A673 (cell line): ENCODE data around the gene ETFDH.

Experiments used
- EZH2 ChIP-seq: fragments of 200-600 bp; sonication (generic); IDR thresholded peaks from 2 replicates; pipeline ENCODE4 v1.6.1; 2017; ENCODE audit warnings: borderline replicate concordance, low read depth, mild to moderate bottlenecking, mixed read lengths, antibody characterized with exemption, low read length; ENCODE audit not compliant: poor library complexity, severe bottlenecking
- TF ChIP-seq, protein P1 (sequence below): fragments of 300-800, 200-600 bp; sonication (generic); conservative IDR thresholded peaks from 2 replicates; pipeline ENCODE4 v1.5.1; 2017; ENCODE audit warnings: low read depth, mild to moderate bottlenecking, antibody characterized with exemption, low read length, moderate library complexity, mixed read lengths

DNA sequence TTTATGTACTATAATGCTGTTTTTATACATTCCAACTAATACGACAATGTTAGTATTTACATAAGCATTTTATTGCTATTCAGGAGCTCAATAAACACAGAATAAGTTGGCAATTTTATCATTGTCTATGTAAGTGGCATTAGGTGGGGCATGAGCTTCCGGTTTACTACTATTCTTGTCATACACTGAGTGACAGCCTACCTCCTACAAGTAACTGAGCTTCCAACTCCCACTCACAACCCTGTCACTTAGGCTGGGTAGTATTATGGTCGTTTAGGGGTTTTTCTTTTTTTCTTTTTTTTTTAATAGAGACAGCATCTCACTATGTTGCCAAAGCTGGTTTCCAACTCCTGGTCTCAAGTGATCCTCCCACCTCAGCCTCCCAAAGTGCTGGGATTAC lies 43.7 kb downstream of the ETFDH start:
- TF ChIP-seq, protein P1, sequence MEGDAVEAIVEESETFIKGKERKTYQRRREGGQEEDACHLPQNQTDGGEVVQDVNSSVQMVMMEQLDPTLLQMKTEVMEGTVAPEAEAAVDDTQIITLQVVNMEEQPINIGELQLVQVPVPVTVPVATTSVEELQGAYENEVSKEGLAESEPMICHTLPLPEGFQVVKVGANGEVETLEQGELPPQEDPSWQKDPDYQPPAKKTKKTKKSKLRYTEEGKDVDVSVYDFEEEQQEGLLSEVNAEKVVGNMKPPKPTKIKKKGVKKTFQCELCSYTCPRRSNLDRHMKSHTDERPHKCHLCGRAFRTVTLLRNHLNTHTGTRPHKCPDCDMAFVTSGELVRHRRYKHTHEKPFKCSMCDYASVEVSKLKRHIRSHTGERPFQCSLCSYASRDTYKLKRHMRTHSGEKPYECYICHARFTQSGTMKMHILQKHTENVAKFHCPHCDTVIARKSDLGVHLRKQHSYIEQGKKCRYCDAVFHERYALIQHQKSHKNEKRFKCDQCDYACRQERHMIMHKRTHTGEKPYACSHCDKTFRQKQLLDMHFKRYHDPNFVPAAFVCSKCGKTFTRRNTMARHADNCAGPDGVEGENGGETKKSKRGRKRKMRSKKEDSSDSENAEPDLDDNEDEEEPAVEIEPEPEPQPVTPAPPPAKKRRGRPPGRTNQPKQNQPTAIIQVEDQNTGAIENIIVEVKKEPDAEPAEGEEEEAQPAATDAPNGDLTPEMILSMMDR, result no peak
- no peak for TF ChIP-seq EZH2
